ENCODE data around the gene MRPS31. TPM values are rescaled to one million over a fixed set of nuclear protein-coding genes. Genes with fewer than 3 reads are reported as not detected.
A peak's percentile ranks its signal among the peaks of the same experiment; 100 is the strongest.

MRPS31 gene
- total and polyA plus RNA-seq, 4 donors: 13.4 to 17.6 (median 16.0) TPM

- Histone ChIP-seq H3K4me3 (ENCODE audit: low read depth in 1 of 3, low read length in 3 of 3) (no peak overlapping the region), H3K27me3 (ENCODE audit: control insufficient read depth in 4 of 4, insufficient read depth in 4 of 4, low read length in 3 of 4) (no peaks in the 10 kb centered on the region), H3K4me1 (ENCODE audit: control insufficient read depth in 4 of 4, insufficient read depth in 4 of 4, low read length in 3 of 4) (peaks cover 1 to 34% (median 12%) of the 10 kb centered on the region in 4 donors), H3K27ac (ENCODE audit: low read depth in 1 of 2, low read length in 2 of 2) (peak overlapping the region; percentile 87 to 88), H3K9me3 (ENCODE audit: control insufficient read depth in 4 of 4, low read length in 3 of 4) (no peaks in the 10 kb centered on the region), H3K36me3 (ENCODE audit: control insufficient read depth in 4 of 4, insufficient read depth in 3 of 4, low read depth in 1 of 4, low read length in 3 of 4) (no peaks in the 10 kb centered on the region), H3K9ac (ENCODE audit: low read depth in 1 of 2, low read length in 2 of 2) (no peak overlapping the region)
- DNase-seq (ENCODE audit: low spot score): no peak
- TF ChIP-seq FOXA1 (IDR thresholded peaks at IDR 0.05) (peak; percentile 32), TAF1 (conservative IDR thresholded peaks at IDR 0.05) (no peak), RXRA (IDR thresholded peaks at IDR 0.05) (peak; percentile 76 to 95), FOXA2 (IDR thresholded peaks at IDR 0.05) (peak; percentile 73), REST (IDR thresholded peaks at IDR 0.05) (peak; percentile 59), EGR1 (IDR thresholded peaks at IDR 0.05; ENCODE audit: low read depth in 2 of 2) (peak in 1 of 2 donors; percentile 57), HNF4G (IDR thresholded peaks at IDR 0.05) (no peak), GABPA (IDR thresholded peaks at IDR 0.05 in 1 of 2, conservative IDR thresholded peaks at IDR 0.05 in 1 of 2) (peak in 1 of 2 donors; percentile 49), RAD21 (IDR thresholded peaks at IDR 0.05) (no peak), CTCF (IDR thresholded peaks at IDR 0.05; ENCODE audit: low read depth, low read length, missing input control) (no peak), SP1 (IDR thresholded peaks at IDR 0.05) (peak; percentile 11), MAX (IDR thresholded peaks at IDR 0.05) (peak; percentile 35), JUND (IDR thresholded peaks at IDR 0.05) (peak; percentile 61 to 84), YY1 (IDR thresholded peaks at IDR 0.05) (peak; percentile 43), NR2F2 (IDR thresholded peaks at IDR 0.05) (peak; percentile 2), HNF4A (conservative IDR thresholded peaks at IDR 0.05) (peak in 1 of 2 donors; percentile 60)
- TF ChIP-seq, protein P1, sequence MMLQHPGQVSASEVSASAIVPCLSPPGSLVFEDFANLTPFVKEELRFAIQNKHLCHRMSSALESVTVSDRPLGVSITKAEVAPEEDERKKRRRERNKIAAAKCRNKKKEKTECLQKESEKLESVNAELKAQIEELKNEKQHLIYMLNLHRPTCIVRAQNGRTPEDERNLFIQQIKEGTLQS (IDR thresholded peaks at IDR 0.05): no peak
- TF ChIP-seq, protein P2, sequence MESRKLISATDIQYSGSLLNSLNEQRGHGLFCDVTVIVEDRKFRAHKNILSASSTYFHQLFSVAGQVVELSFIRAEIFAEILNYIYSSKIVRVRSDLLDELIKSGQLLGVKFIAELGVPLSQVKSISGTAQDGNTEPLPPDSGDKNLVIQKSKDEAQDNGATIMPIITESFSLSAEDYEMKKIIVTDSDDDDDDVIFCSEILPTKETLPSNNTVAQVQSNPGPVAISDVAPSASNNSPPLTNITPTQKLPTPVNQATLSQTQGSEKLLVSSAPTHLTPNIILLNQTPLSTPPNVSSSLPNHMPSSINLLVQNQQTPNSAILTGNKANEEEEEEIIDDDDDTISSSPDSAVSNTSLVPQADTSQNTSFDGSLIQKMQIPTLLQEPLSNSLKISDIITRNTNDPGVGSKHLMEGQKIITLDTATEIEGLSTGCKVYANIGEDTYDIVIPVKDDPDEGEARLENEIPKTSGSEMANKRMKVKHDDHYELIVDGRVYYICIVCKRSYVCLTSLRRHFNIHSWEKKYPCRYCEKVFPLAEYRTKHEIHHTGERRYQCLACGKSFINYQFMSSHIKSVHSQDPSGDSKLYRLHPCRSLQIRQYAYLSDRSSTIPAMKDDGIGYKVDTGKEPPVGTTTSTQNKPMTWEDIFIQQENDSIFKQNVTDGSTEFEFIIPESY (IDR thresholded peaks at IDR 0.05): peak; percentile 5
- 78% methylated on average over 4 of the region's 4 CpGs for WGBS
These were observed 15.6 kb upstream of the MRPS31 start for GRCh38 chr13:40786568-40786996.
